Aorta (tissue), 5 donors: ENCODE measurements around the gene FOXJ3. TPM values are rescaled to one million over a fixed set of nuclear protein-coding genes. Genes with fewer than 3 reads are reported as not detected.
A peak's percentile ranks its signal among the peaks of the same experiment; 100 is the strongest.

Experiments
- ATAC-seq: fragments of 200-7000 bp; cut with Tn5 transposase; one replicate; pipeline ENCODE4 v1.9.1; 2022; ENCODE audit warnings: moderate library complexity; ENCODE audit not compliant: low FRiP score
- DNase-seq, 2 donors: peaks; one replicate each; pipeline ENCODE4 v3.0.0-alpha.2; 2020
- H3K27ac ChIP-seq, 2 donors: one replicate each; pipeline ENCODE4 v1.5.1; 2013; ENCODE audit warnings: low read length in 2 of 2, mild to moderate bottlenecking in 2 of 2, moderate library complexity in 2 of 2, control low read depth in 1 of 2, inconsistent platforms in 1 of 2, low read depth in 1 of 2
- H3K27me3 ChIP-seq, 2 donors: one replicate each; pipeline ENCODE4 v1.6.1; 2013; ENCODE audit warnings: control low read depth in 1 of 2, low read length in 1 of 2, mild to moderate bottlenecking in 1 of 2, moderate library complexity in 1 of 2; ENCODE audit not compliant: insufficient read depth in 2 of 2, control insufficient read depth in 1 of 2
- H3K36me3 ChIP-seq, 2 donors: one replicate each; pipeline ENCODE4 v1.6.1; 2013; ENCODE audit warnings: control low read depth in 1 of 2, low read length in 1 of 2, mild to moderate bottlenecking in 1 of 2; ENCODE audit not compliant: insufficient read depth in 2 of 2, control insufficient read depth in 1 of 2
- H3K4me1 ChIP-seq, 2 donors: one replicate each; pipeline ENCODE4 v1.6.1; 2013; ENCODE audit warnings: low read length in 2 of 2, control low read depth in 1 of 2, mild to moderate bottlenecking in 1 of 2, moderate library complexity in 1 of 2; ENCODE audit not compliant: insufficient read depth in 2 of 2, control insufficient read depth in 1 of 2
- H3K4me3 ChIP-seq, 2 donors: one replicate each; pipeline ENCODE4 v1.5.1; 2013; ENCODE audit warnings: low read length in 2 of 2, control low read depth in 1 of 2, mild to moderate bottlenecking in 1 of 2
- H3K9me3 ChIP-seq: one replicate; pipeline ENCODE4 v1.6.1; 2013; ENCODE audit warnings: mild to moderate bottlenecking, low read length; ENCODE audit not compliant: control insufficient read depth
- WGBS, 2 donors: extraction: QIAGEN DNeasy Blood & Tissue Kit; methylation state at CpG; one replicate each; pipeline ENCODE4 v1.1.7; 2013; 5-methylcytosine and 5-hydroxymethylcytosine counted together
- intact Hi-C, 2 donors: fragments of 100-400 bp; cut with DNase I; formaldehyde crosslinking; loops; one replicate each; pipeline versions ENCODE4 v1.14.2 to v1.15.0; 2022
- polyA plus RNA-seq, 2 donors: library from polyadenylated mRNA; stranded (reverse); fragments of 200-250 nt; gene quantifications; one replicate each; pipeline ENCODE4 v1.2.3, GENCODE V29; 2013
- total RNA-seq, 2 donors: library from RNA; stranded (reverse); fragmentation: NEBNext Ultra II Directional; extraction: Animal tissue kit (Norgen Biotek cat#: 25700); gene quantifications; one replicate each; pipeline ENCODE4 v1.2.1, GENCODE V29; 2021
- donor health status: healthy with polysubstance abuse.
- donor health status: Bipolar disorder and iron deficiency.
- donor health status: DM: no; HTN: no; CAD: no.
- donor health status: DM: no; HTN: no; CAD: no.
- donor health status: DM: yes; HTN: yes; CAD: no.

The FOXJ3 gene
- total and polyA plus RNA-seq, 4 donors: 9.6 to 64.2 (median 30.7) TPM

DNA sequence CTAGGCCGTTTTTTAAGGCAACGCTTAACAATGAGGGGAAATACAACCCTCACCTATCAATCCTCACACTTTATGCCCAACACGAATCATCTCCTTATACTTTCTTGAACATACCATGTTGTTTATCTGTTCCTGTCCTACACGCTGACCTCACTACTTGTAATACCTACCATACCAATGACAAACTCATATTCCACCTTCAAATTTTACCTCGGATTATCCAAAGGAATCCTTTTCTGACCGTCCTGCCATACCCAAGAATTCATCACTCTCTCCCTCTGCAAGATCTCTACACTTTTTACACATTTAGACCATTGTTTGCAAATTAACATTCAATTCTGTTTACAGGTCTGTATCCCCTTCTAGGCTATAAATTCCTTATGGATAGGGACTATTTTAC is 106.1 kb downstream of the FOXJ3 start:
- Histone ChIP-seq H3K9me3 (no peaks in the 10 kb centered on the region), H3K27me3 (no peaks in the 10 kb centered on the region), H3K27ac (no peak overlapping the region), H3K4me3 (no peak overlapping the region), H3K4me1 (peaks cover 0 to 4% of the 10 kb centered on the region in 2 donors), H3K36me3 (no peaks in the 10 kb centered on the region)
- ATAC-seq: no peak
- DNase-seq: no peak
- WGBS, 2 donors: 88% methylated on average over 6 of the region's 6 CpGs
- intact Hi-C loops: no loop called here

DNA sequence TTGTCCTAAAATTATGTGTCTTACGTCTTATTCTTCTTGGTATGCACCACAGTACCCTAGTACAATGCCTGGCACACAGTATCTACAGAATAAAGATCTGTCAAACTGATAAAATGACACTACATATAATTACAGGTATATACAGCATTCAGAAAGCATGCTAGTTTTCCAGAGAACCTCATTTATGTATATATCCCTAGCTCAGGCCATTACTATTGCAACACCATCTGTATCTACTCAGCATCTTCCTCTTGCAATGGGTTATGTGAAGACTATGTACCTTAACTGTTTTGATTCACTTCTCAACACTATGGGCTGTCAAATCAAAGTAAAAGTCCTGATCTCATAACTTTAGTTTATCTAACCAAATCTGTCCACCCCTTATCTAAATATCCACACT is 112.0 kb downstream of the FOXJ3 start:
- Histone ChIP-seq H3K4me3 (no peak overlapping the region), H3K9me3 (no peaks in the 10 kb centered on the region), H3K27me3 (no peaks in the 10 kb centered on the region), H3K27ac (no peak overlapping the region), H3K36me3 (no peaks in the 10 kb centered on the region), H3K4me1 (peaks cover 0 to 4% of the 10 kb centered on the region in 2 donors)
- intact Hi-C loops: no loop called here
- DNase-seq: no peak
- 88 to 92% methylated on average over 1 of the region's 1 CpG for WGBS, 2 donors
- ATAC-seq: no peak

DNA sequence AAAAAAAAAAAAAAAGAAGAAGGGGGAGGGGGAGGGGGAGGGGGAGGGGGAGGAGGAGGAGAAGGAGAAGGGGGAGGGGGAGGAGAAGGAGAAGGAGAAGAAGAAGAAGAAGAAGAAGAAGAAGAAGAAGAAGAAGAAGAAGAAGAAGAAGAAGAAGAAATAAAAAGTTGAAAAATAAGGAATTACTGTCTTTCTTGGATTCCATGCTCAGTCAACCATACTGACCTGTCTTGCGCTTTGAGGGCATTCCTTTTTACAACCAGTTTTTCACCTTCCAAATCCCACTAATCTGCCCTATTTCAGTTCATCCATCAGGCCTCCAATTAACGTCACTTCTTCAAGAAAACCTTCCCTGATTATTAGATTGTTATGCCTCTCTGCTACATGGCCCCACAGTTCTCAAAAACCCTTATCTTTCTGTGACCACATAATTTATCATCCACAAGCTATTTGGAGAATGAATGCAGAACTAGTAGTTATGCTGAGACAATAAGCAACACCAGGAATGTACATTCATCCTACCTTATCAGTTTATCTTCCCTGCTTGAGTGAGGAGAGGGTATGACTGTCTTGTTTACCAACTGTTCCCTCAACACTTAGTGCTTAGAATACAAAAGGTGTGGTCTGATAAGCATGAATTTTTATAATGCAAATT is 113.0 kb downstream of the FOXJ3 start:
- Histone ChIP-seq H3K4me1 (peaks cover 0 to 4% of the 10 kb centered on the region in 2 donors), H3K4me3 (no peak overlapping the region), H3K36me3 (no peaks in the 10 kb centered on the region), H3K27ac (no peak overlapping the region), H3K9me3 (no peaks in the 10 kb centered on the region), H3K27me3 (no peaks in the 10 kb centered on the region)
- DNase-seq (no peak), ATAC-seq (no peak)
- 88 to 90% methylated on average over 2 of the region's 2 CpGs for WGBS, 2 donors
- intact Hi-C loops: no loop called here

DNA sequence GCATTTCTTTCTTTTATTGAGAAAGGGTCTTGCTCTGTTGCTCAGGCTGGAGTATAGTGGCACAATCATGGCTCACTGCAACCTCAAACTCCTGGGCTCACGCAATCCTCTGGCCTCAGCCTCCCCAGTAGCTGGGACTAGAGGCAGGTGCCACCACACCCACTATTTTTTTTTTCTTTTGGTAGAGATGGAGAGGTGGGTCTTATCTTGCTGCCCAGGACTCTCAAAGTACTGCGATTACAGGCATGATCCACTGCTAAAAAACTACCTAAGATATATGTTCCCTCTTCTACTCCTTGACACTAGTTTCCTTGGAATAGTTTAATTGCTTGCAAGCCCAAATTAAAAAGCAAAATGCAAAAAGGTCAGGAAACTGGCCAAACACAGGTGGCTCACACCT is 113.6 kb downstream of the FOXJ3 start:
- no peak for DNase-seq
- WGBS, 2 donors: 99 to 100% methylated on average over 2 of the region's 2 CpGs
- no peak overlapping the region for H3K27ac ChIP-seq
- H3K9me3 ChIP-seq: no peaks in the 10 kb centered on the region
- intact Hi-C loops: no loop called here
- H3K4me3 ChIP-seq: no peak overlapping the region
- ATAC-seq: no peak
- H3K27me3 ChIP-seq: no peaks in the 10 kb centered on the region
- H3K4me1 ChIP-seq: peaks cover 0 to 4% of the 10 kb centered on the region in 2 donors
- no peaks in the 10 kb centered on the region for H3K36me3 ChIP-seq

DNA sequence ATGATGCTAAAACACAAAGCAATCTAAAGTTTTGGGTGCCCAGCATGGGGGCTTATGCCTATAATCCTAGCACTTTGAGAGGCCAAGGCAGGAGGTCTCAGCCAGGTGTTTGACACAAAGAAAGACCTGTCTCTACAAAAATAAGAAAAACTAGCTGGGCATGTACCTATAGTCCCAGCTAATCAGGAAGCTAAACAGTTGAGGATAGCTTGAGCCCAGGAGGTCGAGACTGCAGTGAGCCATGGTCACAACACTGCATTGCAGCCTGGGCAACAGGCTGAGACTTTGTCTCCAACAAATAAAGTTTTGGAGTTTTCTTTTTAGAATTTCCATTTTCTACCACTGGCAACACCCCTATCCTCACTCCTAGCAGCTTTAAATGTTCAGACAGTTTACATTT is 115.4 kb downstream of the FOXJ3 start:
- ATAC-seq: no peak
- Histone ChIP-seq H3K27me3 (no peaks in the 10 kb centered on the region), H3K4me3 (no peak overlapping the region), H3K27ac (no peak overlapping the region), H3K9me3 (no peaks in the 10 kb centered on the region), H3K36me3 (no peaks in the 10 kb centered on the region), H3K4me1 (peaks cover 0 to under 1% of the 10 kb centered on the region in 2 donors)
- no peak for DNase-seq
- WGBS, 2 donors: 63 to 81% methylated on average over 1 of the region's 1 CpG
- intact Hi-C loops: no loop called here

DNA sequence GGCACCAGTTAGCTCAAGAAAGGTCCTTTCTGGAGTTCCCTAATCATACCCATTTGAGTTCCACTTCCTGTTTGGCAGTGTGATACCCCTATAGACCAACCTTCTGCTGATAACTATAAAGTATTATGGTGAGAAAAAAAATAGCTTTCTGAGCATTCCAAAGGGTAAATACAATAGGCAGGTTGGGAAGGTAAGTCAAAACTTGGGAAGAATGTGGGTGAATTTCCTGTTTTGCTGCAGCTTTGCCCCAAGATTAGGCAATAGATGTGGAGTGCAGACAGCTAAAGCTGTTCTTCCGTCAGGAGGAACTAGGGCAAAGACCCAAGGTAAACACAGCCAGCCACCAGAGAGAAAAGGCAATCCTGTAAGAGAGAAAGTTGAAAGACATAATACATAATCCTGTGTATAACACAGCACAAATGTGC is 120.6 kb downstream of the FOXJ3 start:
- DNase-seq (no peak), ATAC-seq (peak; percentile 48)
- Histone ChIP-seq H3K27me3 (no peaks in the 10 kb centered on the region), H3K4me3 (no peak overlapping the region), H3K9me3 (no peaks in the 10 kb centered on the region), H3K27ac (no peak overlapping the region), H3K4me1 (peaks cover 0 to 4% of the 10 kb centered on the region in 2 donors), H3K36me3 (no peaks in the 10 kb centered on the region)
- WGBS, 2 donors: 4% methylated on average over 1 of the region's 1 CpG
- intact Hi-C loops: no loop called here

DNA sequence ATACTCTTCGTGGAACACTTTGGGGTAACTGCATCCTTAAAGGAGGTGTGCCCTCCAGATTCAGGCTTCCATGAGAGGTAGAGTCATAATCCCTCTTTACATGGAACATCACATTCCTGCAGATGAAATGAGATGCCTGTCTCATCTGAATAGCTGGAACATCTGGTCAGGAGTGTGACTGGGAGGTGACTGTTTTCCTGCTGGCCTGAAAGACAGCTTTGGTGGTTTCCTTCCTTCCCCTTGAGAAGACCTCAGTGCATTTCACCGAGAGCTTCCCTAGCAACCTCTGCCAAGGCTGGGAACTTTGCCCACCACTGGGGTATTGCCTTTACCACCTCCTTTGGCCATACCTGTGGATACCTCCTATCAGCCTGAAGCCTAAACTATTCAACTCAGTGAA is 123.8 kb downstream of the FOXJ3 start:
- Histone ChIP-seq H3K27me3 (no peaks in the 10 kb centered on the region), H3K36me3 (no peaks in the 10 kb centered on the region), H3K27ac (no peak overlapping the region), H3K9me3 (no peaks in the 10 kb centered on the region), H3K4me3 (no peak overlapping the region), H3K4me1 (peaks cover 2 to 4% of the 10 kb centered on the region in 2 donors)
- 85 to 90% methylated on average over 2 of the region's 2 CpGs for WGBS, 2 donors
- no peak for DNase-seq
- intact Hi-C loops: no loop called here
- no peak for ATAC-seq

DNA sequence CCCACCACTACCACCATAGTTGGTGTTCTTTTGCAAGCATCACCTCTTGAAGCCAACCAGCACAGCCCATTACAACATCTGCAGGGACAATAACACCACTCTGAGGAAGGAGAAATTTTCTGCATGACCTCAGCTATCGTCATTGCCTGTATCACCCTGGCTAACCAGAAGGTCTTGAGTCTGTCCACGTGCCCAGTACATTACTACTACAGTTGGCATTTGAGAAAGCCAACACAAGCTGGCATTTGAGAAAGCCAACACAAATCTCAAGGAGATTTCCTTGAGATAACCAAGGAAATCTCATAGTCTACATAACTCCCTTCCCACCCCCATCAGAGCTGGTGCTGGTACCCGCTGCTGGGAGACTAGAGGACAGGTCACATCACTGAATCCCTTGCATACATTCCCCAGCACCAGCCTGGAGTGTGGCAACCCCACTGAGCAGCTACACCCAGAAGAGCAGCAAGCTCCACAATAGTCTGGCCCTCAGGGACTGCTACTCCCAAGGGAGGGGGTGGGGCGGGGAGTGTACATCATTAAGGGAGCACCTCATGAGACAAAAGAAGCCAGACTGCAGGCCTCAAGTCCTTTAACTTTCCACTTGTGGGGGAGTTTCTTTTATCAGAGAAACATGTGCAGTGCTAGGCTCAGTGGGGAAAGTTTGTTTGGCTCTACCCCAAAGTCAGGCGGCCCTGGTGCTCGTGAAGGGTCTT is 124.5 kb downstream of the FOXJ3 start:
- WGBS, 2 donors: 39 to 48% methylated on average over 6 of the region's 6 CpGs

More for the DNA sequence above, 124.5 kb downstream of the FOXJ3 start:
- Histone ChIP-seq H3K4me3 (no peak overlapping the region), H3K9me3 (no peaks in the 10 kb centered on the region), H3K27ac (no peak overlapping the region), H3K36me3 (no peaks in the 10 kb centered on the region), H3K27me3 (no peaks in the 10 kb centered on the region), H3K4me1 (peaks cover 2 to 4% of the 10 kb centered on the region in 2 donors)
- DNase-seq: no peak
- intact Hi-C loops: no loop called here
- no peak for ATAC-seq
